GM10847 (cell line): ENCODE data around the gene ELANE.

Source experiments
- POLR2A ChIP-seq: IDR thresholded peaks from 2 replicates; pipeline ENCODE4 v1.6.1; 2011; ENCODE audit not compliant: insufficient read length; ENCODE audit errors: extremely low read depth

The ELANE gene

GRCh38 chr19:868458-869244, 16.5 kb downstream of the ELANE start:
- TF ChIP-seq POLR2A = no peak

GRCh38 chr19:869245-870177, 17.4 kb downstream of the ELANE start:
- no peak for TF ChIP-seq POLR2A

GRCh38 chr19:870314-870713, 18.2 kb downstream of the ELANE start:
- TF ChIP-seq POLR2A = no peak

GRCh38 chr19:870963-871401, 18.9 kb downstream of the ELANE start:
- no peak for TF ChIP-seq POLR2A

- no peak for TF ChIP-seq POLR2A
Observed at GRCh38 chr19:871446-872265, 19.6 kb downstream of the ELANE start.

GRCh38 chr19:872266-872951, 20.3 kb downstream of the ELANE start:
- TF ChIP-seq POLR2A = no peak

GRCh38 chr19:873084-873483, 21.0 kb downstream of the ELANE start:
- no peak for TF ChIP-seq POLR2A

- TF ChIP-seq POLR2A = no peak
Observed at GRCh38 chr19:873561-874041, 21.5 kb downstream of the ELANE start.

GRCh38 chr19:875265-875879, 23.3 kb downstream of the ELANE start:
- TF ChIP-seq POLR2A = no peak

- no peak for TF ChIP-seq POLR2A
Observed at GRCh38 chr19:876089-876488, 24.0 kb downstream of the ELANE start.

- no peak for TF ChIP-seq POLR2A
Observed at GRCh38 chr19:876780-877314, 24.7 kb downstream of the ELANE start.

GRCh38 chr19:879711-880438, 27.8 kb downstream of the ELANE start:
- no peak for TF ChIP-seq POLR2A

- TF ChIP-seq POLR2A = no peak
Observed at GRCh38 chr19:881385-882071, 29.4 kb downstream of the ELANE start.
